ENCODE measurements around the gene B3GALT4. TPM values are rescaled to one million over a fixed set of nuclear protein-coding genes. Genes with fewer than 3 reads are reported as not detected.

Gene B3GALT4
- total RNA-seq, 1 experiment from 2014 or later: 1.9 TPM

DNA sequence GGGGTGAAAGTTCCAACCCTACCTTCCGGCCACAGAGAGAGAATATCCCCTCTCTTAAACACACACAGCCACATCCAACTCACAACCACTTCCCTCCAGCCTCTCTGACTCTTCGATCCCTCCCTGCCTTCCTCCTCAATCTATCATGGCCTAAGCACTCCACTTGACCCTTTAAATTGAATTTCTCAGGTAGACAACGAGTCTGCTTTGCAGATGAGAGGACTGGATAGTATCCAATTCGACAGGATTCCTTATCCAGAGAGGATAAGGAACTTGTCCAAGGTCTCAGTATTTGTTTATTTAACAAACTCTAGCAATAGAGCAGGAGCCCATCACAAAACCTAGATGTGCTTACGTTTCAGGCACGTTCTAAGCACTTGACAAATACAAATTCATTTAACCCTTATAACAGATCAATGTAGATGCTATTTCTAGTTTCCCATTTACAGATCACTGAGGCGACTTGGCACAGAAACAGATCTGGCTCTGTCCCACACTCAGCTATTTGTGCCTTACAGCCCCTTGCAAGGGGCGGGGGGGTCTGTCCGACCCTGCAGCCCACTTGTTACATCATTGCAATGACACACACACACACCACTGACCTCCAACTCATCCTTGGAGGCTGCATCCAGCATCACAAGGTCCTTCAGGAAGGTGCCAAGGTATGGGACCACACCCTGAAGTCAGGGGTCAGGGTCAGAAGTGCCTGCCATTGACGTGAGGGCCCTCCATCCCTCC, 17.3 kb downstream of the B3GALT4 start (continued):
- TF ChIP-seq, protein P1, sequence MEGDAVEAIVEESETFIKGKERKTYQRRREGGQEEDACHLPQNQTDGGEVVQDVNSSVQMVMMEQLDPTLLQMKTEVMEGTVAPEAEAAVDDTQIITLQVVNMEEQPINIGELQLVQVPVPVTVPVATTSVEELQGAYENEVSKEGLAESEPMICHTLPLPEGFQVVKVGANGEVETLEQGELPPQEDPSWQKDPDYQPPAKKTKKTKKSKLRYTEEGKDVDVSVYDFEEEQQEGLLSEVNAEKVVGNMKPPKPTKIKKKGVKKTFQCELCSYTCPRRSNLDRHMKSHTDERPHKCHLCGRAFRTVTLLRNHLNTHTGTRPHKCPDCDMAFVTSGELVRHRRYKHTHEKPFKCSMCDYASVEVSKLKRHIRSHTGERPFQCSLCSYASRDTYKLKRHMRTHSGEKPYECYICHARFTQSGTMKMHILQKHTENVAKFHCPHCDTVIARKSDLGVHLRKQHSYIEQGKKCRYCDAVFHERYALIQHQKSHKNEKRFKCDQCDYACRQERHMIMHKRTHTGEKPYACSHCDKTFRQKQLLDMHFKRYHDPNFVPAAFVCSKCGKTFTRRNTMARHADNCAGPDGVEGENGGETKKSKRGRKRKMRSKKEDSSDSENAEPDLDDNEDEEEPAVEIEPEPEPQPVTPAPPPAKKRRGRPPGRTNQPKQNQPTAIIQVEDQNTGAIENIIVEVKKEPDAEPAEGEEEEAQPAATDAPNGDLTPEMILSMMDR (IDR thresholded peaks at IDR 0.05 in 2 of 3, conservative IDR thresholded peaks at IDR 0.05 in 1 of 3; ENCODE audit: borderline replicate concordance in 1 of 3, insufficient read depth in 1 of 3, low read depth in 2 of 3, low read length in 2 of 3): no peak
- no peak for TF ChIP-seq ZNF274 (IDR thresholded peaks at IDR 0.05; ENCODE audit: low read depth, low read length)
- TF ChIP-seq SRF (IDR thresholded peaks at IDR 0.05; ENCODE audit: low read depth): no peak
- TF ChIP-seq RAD21 (IDR thresholded peaks at IDR 0.05; ENCODE audit: low read depth): no peak
- TF ChIP-seq EZH2phosphoT487 (IDR thresholded peaks at IDR 0.05; ENCODE audit: borderline replicate concordance): no peak
- no peak for TF ChIP-seq EZH2 (IDR thresholded peaks at IDR 0.05)

DNA sequence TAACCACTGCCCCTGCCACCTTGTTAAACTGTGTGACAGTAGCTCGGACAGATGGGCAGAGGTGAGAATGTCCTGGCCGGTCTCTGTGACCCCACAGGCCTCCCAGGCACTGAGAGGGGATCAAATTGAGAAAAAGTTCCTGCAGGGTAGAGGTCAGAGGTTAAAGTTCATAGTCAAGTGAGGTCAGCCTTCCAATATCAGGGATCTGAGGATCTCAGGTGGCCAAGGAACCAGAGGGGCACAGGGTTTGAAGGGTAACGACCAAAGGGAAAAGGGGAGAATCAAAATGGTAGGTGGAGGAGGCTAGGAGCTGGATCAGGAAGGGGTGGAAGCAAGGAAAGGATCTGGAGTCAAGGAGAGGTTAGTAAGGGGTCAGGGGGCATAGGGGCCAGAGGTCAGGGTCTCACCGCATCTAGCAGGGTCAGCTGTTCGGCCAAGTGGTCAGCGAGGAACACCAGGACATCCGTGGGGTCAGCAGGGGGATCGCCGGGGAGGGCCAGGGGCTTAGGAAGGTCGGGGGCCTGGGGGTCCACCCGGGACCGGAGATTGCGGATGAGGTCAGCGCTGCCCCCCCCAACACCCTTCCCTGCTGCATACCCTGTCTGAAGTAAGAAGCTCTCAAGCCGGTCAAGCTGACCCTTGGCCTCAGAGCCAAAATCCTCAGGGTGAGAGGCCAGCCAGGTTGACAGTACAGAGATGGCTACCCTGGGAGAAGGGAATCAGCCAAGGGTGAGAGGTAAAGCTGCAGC, 18.9 kb downstream of the B3GALT4 start:
- peaks cover 11 to 12% of the 10 kb centered on the region in 2 experiments; a peak in 3 of 4 replicates for H3K36me3 ChIP-seq (ENCODE audit: control insufficient read depth in 1 of 2, insufficient read depth in 2 of 2, low read length in 2 of 2)
- H3K4me1 ChIP-seq (ENCODE audit: control insufficient read depth in 1 of 2, insufficient read depth in 2 of 2, low read length in 2 of 2): peaks cover 7 to 26% of the 10 kb centered on the region in 2 experiments; a peak in 3 of 4 replicates
- H3K79me2 ChIP-seq (ENCODE audit: insufficient read depth, low read length): peaks cover 27% of the 10 kb centered on the region
- H3K4me3 ChIP-seq (replicated peaks in 1 of 2; ENCODE audit: low read depth in 1 of 2, low read length in 2 of 2): no peak overlapping the region
- no peak for TF ChIP-seq SP1 (IDR thresholded peaks at IDR 0.05; ENCODE audit: low read depth)
- TF ChIP-seq, protein P2, sequence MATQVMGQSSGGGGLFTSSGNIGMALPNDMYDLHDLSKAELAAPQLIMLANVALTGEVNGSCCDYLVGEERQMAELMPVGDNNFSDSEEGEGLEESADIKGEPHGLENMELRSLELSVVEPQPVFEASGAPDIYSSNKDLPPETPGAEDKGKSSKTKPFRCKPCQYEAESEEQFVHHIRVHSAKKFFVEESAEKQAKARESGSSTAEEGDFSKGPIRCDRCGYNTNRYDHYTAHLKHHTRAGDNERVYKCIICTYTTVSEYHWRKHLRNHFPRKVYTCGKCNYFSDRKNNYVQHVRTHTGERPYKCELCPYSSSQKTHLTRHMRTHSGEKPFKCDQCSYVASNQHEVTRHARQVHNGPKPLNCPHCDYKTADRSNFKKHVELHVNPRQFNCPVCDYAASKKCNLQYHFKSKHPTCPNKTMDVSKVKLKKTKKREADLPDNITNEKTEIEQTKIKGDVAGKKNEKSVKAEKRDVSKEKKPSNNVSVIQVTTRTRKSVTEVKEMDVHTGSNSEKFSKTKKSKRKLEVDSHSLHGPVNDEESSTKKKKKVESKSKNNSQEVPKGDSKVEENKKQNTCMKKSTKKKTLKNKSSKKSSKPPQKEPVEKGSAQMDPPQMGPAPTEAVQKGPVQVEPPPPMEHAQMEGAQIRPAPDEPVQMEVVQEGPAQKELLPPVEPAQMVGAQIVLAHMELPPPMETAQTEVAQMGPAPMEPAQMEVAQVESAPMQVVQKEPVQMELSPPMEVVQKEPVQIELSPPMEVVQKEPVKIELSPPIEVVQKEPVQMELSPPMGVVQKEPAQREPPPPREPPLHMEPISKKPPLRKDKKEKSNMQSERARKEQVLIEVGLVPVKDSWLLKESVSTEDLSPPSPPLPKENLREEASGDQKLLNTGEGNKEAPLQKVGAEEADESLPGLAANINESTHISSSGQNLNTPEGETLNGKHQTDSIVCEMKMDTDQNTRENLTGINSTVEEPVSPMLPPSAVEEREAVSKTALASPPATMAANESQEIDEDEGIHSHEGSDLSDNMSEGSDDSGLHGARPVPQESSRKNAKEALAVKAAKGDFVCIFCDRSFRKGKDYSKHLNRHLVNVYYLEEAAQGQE (IDR thresholded peaks at IDR 0.05; ENCODE audit: low read depth): no peak
- TF ChIP-seq TCF7L2 (IDR thresholded peaks at IDR 0.05; ENCODE audit: borderline replicate concordance, extremely low read depth, insufficient read depth, insufficient read length): no peak
- TF ChIP-seq, protein P1 (IDR thresholded peaks at IDR 0.05 in 2 of 3, conservative IDR thresholded peaks at IDR 0.05 in 1 of 3; ENCODE audit: borderline replicate concordance in 1 of 3, insufficient read depth in 1 of 3, low read depth in 2 of 3, low read length in 2 of 3): no peak
- H3K9me3 ChIP-seq (ENCODE audit: control insufficient read depth in 1 of 2, insufficient read depth in 1 of 2, low read depth in 1 of 2, low read length in 2 of 2): no peaks in the 10 kb centered on the region
- ChIA-PET POLR2A (interaction anchor here (1.3 kb wide), 1 partner anchor 19 kb away, joined by 4 read pairs; the partner anchor contains the start of gene B3GALT4), CTCF (no interaction called here), RAD21 (ENCODE audit: low non-redundant PET in 1 of 2, low total read pairs in 2 of 2, uncharacterized antibody in 2 of 2, unreplicated experiment in 2 of 2) (no interaction called here)
- no peak overlapping the region for H2AFZ ChIP-seq (ENCODE audit: low read depth, low read length, poor library complexity, severe bottlenecking)
- ATAC-seq (no peak), DNase-seq (ENCODE audit: low read depth, low spot score) (no peak)
- H4K20me1 ChIP-seq (ENCODE audit: insufficient read depth): no peaks in the 10 kb centered on the region
- intact Hi-C loops (cut with micrococcal nuclease): loop anchor here (5.0 kb wide), 2 partner anchors 117 to 132 kb away; partner anchors contain the start of gene PHF1
- H3K27ac ChIP-seq (ENCODE audit: low read depth, low read length): no peak overlapping the region
- BruUV-seq (replicated peaks): no TSS peak
- H3K9me2 ChIP-seq (ENCODE audit: insufficient read depth): no peaks in the 10 kb centered on the region
- H3K4me2 ChIP-seq (ENCODE audit: low read length): no peak overlapping the region
- H3K27me3 ChIP-seq (ENCODE audit: insufficient read depth, low read length): no peaks in the 10 kb centered on the region
- no peak overlapping the region for H3K9ac ChIP-seq (ENCODE audit: low read length)

Data from HCT116 (cell line).